ENCODE data around the gene ATP8B1. TPM values are rescaled to one million over a fixed set of nuclear protein-coding genes. Genes with fewer than 3 reads are reported as not detected.

Gene ATP8B1
- total RNA-seq, 2 experiments from 2014 or later = not detected

DNA sequence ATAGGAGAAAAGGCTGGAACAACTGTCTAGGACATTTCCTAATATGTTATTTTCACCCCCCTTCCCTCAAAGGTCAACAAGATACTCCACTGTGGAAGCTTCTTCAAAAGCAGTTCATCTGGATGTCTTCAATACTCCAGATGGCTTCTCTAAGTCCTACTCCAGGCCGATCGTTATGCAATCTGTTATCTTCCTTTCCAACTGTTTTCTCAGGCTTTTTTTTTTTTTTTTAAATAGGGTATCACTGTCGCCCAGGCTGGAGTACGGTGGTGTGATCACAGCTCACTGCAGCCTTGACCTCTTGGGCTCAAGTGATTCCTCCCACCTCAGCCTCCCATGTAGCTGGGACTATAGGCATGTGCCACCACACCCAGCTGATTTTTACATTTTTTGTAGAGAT, 26.3 kb downstream of the ATP8B1 start:
- Mint-ChIP-seq H3K36me3 (ENCODE audit: low read depth) (no peaks in the 10 kb centered on the region), H3K27me3 (no peaks in the 10 kb centered on the region), H3K27ac (no peak overlapping the region), H3K4me3 (no peak overlapping the region), H3K9me3 (no peaks in the 10 kb centered on the region), H3K4me1 (ENCODE audit: low read depth) (no peaks in the 10 kb centered on the region)
- ChIA-PET CTCF (no interaction called here), POLR2A (no interaction called here)
- no peaks in the 10 kb centered on the region for H3K36me3 ChIP-seq (ENCODE audit: insufficient read depth, low read length)
- H3K27me3 ChIP-seq (ENCODE audit: control insufficient read depth in 1 of 2, insufficient read depth in 2 of 2, low read length in 2 of 2) = no peaks in the 10 kb centered on the region
- H3K9me3 ChIP-seq (ENCODE audit: control insufficient read depth in 1 of 2, insufficient read depth in 1 of 2, low read length in 2 of 2) = no peaks in the 10 kb centered on the region
- DNase-seq = no peak
- H3K4me3 ChIP-seq (ENCODE audit: low read length) = no peak overlapping the region
- no peak overlapping the region for H3K27ac ChIP-seq (ENCODE audit: low read depth in 1 of 2, low read length in 2 of 2)
- TF ChIP-seq, protein P1, sequence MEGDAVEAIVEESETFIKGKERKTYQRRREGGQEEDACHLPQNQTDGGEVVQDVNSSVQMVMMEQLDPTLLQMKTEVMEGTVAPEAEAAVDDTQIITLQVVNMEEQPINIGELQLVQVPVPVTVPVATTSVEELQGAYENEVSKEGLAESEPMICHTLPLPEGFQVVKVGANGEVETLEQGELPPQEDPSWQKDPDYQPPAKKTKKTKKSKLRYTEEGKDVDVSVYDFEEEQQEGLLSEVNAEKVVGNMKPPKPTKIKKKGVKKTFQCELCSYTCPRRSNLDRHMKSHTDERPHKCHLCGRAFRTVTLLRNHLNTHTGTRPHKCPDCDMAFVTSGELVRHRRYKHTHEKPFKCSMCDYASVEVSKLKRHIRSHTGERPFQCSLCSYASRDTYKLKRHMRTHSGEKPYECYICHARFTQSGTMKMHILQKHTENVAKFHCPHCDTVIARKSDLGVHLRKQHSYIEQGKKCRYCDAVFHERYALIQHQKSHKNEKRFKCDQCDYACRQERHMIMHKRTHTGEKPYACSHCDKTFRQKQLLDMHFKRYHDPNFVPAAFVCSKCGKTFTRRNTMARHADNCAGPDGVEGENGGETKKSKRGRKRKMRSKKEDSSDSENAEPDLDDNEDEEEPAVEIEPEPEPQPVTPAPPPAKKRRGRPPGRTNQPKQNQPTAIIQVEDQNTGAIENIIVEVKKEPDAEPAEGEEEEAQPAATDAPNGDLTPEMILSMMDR (IDR thresholded peaks at IDR 0.05) = no peak
- no peaks in the 10 kb centered on the region for H3K4me1 ChIP-seq (ENCODE audit: insufficient read depth, low read length)
- intact Hi-C loops (cut with DNase I, micrococcal nuclease) = no loop called here
- ATAC-seq (ENCODE audit: poor library complexity) = no peak

DNA sequence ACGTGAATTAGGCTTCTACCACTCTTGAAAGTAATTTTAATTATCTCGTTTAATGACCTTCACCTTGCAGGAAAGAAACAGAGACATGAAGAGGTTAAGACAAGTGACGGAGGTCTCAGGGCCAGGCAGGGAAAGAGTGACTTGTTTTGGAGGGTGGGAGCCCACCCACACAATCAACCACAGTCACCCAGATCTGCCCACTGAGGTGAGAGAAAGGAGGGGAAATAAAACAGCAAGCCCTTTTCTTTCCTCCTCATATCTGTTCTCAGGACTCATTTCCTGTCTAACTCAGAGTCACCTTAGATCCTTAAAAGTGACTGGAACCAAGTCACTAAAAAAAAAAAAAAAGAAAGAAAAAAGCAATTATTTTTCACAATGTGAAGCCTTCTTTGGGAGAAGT, 26.8 kb downstream of the ATP8B1 start:
- CTCF ChIA-PET = no interaction called here

DNA sequence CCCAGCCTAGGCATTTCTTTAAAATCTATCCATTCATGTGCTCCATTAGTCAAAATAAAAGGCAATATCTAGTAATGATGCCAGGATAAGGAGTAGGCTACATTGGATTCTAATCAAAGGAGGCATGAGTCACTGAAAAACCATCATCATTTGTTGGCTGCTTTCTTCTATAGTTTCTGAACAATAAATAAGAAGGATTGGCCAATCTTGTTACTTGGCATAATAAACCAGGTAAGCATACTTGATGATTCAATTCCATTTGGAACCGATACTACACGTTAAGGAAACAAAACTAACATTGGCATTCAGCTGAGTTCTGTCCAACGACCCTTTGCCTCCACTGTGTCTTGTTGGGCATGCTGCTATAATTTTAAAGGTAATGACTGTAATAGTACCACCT, 27.2 kb downstream of the ATP8B1 start:
- H3K27ac Mint-ChIP-seq = no peak overlapping the region
- no peak overlapping the region for H3K4me3 Mint-ChIP-seq
- ATAC-seq (ENCODE audit: poor library complexity) (no peak), DNase-seq (no peak)
- TF ChIP-seq, protein P1 (IDR thresholded peaks at IDR 0.05) = no peak
- H3K9me3 Mint-ChIP-seq = no peaks in the 10 kb centered on the region
- Histone ChIP-seq H3K9me3 (ENCODE audit: control insufficient read depth in 1 of 2, insufficient read depth in 1 of 2, low read length in 2 of 2) (no peaks in the 10 kb centered on the region), H3K27me3 (ENCODE audit: control insufficient read depth in 1 of 2, insufficient read depth in 2 of 2, low read length in 2 of 2) (no peaks in the 10 kb centered on the region), H3K27ac (ENCODE audit: low read depth in 1 of 2, low read length in 2 of 2) (no peak overlapping the region), H3K4me1 (ENCODE audit: insufficient read depth, low read length) (no peaks in the 10 kb centered on the region), H3K4me3 (ENCODE audit: low read length) (no peak overlapping the region), H3K36me3 (ENCODE audit: insufficient read depth, low read length) (no peaks in the 10 kb centered on the region)
- intact Hi-C loops (cut with DNase I, micrococcal nuclease) = no loop called here
- no peaks in the 10 kb centered on the region for H3K4me1 Mint-ChIP-seq (ENCODE audit: low read depth)
- no peaks in the 10 kb centered on the region for H3K36me3 Mint-ChIP-seq (ENCODE audit: low read depth)
- ChIA-PET CTCF (no interaction called here), POLR2A (no interaction called here)
- no peaks in the 10 kb centered on the region for H3K27me3 Mint-ChIP-seq

More for the DNA sequence above, 26.8 kb downstream of the ATP8B1 start:
- Mint-ChIP-seq H3K9me3 (no peaks in the 10 kb centered on the region), H3K27me3 (no peaks in the 10 kb centered on the region), H3K4me1 (ENCODE audit: low read depth) (no peaks in the 10 kb centered on the region), H3K4me3 (no peak overlapping the region), H3K27ac (no peak overlapping the region), H3K36me3 (ENCODE audit: low read depth) (no peaks in the 10 kb centered on the region)
- TF ChIP-seq, protein P1 (IDR thresholded peaks at IDR 0.05) = no peak
- Histone ChIP-seq H3K36me3 (ENCODE audit: insufficient read depth, low read length) (no peaks in the 10 kb centered on the region), H3K9me3 (ENCODE audit: control insufficient read depth in 1 of 2, insufficient read depth in 1 of 2, low read length in 2 of 2) (no peaks in the 10 kb centered on the region), H3K27ac (ENCODE audit: low read depth in 1 of 2, low read length in 2 of 2) (no peak overlapping the region), H3K4me1 (ENCODE audit: insufficient read depth, low read length) (no peaks in the 10 kb centered on the region), H3K27me3 (ENCODE audit: control insufficient read depth in 1 of 2, insufficient read depth in 2 of 2, low read length in 2 of 2) (no peaks in the 10 kb centered on the region), H3K4me3 (ENCODE audit: low read length) (no peak overlapping the region)
- intact Hi-C loops (cut with DNase I, micrococcal nuclease) = no loop called here
- ATAC-seq (ENCODE audit: poor library complexity) (no peak), DNase-seq (no peak)
- POLR2A ChIA-PET = no interaction called here
